HepG2 (cell line): ENCODE measurements around the gene HNRNPH2. TPM values are rescaled to one million over a fixed set of nuclear protein-coding genes. Genes with fewer than 3 reads are reported as not detected.

Source experiments
- CAMTA2 ChIP-seq: sonication (generic); formaldehyde crosslinking; IDR thresholded peaks from 2 replicates; pipeline ENCODE4 v1.4.0; 2020; ENCODE audit warnings: mild to moderate bottlenecking, missing genetic modification reagents, borderline replicate concordance
- CENPBD1 ChIP-seq: sonication (generic); formaldehyde crosslinking; IDR thresholded peaks from 2 replicates; pipeline ENCODE4 v1.8.0; 2022; ENCODE audit warnings: missing genetic modification reagents, low read depth, mild to moderate bottlenecking, borderline replicate concordance
- ELF3 ChIP-seq: IDR thresholded peaks from 2 replicates; pipeline ENCODE4 v1.6.1; 2016; ENCODE audit warnings: missing genetic modification reagents, missing compliant biosample characterization
- ERF ChIP-seq: IDR thresholded peaks from 2 replicates; pipeline ENCODE4 v1.6.1; 2018; ENCODE audit warnings: missing biosample characterization, missing genetic modification reagents
- GATAD1 ChIP-seq: IDR thresholded peaks from 2 replicates; pipeline ENCODE4 v1.6.1; 2016; ENCODE audit warnings: missing genetic modification reagents, missing compliant biosample characterization
- GMEB1 ChIP-seq: sonication (generic); formaldehyde crosslinking; IDR thresholded peaks from 2 replicates; pipeline ENCODE4 v1.5.1; 2020; ENCODE audit warnings: missing genetic modification reagents, mild to moderate bottlenecking, borderline replicate concordance
- HNF1B ChIP-seq: sonication (generic); formaldehyde crosslinking; IDR thresholded peaks from 2 replicates; pipeline ENCODE4 v1.5.1; 2020; ENCODE audit warnings: mild to moderate bottlenecking, moderate library complexity, missing genetic modification reagents
- HOXA7 ChIP-seq: sonication (generic); formaldehyde crosslinking; IDR thresholded peaks from 2 replicates; pipeline ENCODE4 v1.8.1; 2022; ENCODE audit warnings: mild to moderate bottlenecking, missing genetic modification reagents, moderate library complexity
- HOXA9 ChIP-seq: sonication (generic); formaldehyde crosslinking; IDR thresholded peaks from 2 replicates; pipeline ENCODE4 v1.8.1; 2022; ENCODE audit warnings: missing genetic modification reagents, mild to moderate bottlenecking, moderate library complexity, borderline replicate concordance
- MEIS1 ChIP-seq: sonication (generic); formaldehyde crosslinking; IDR thresholded peaks from 2 replicates; pipeline ENCODE4 v1.9.0; 2021; ENCODE audit warnings: mild to moderate bottlenecking, missing genetic modification reagents, moderate library complexity, borderline replicate concordance
- PAWR ChIP-seq: sonication (generic); formaldehyde crosslinking; IDR thresholded peaks from 2 replicates; pipeline ENCODE4 v1.4.0; 2020; ENCODE audit warnings: missing genetic modification reagents, mild to moderate bottlenecking, borderline replicate concordance
- PLSCR1 ChIP-seq: sonication (generic); formaldehyde crosslinking; IDR thresholded peaks from 2 replicates; pipeline ENCODE4 v1.5.0; 2020; ENCODE audit warnings: missing genetic modification reagents, mild to moderate bottlenecking, borderline replicate concordance
- RFX1 ChIP-seq: fragments of 450-650 bp; IDR thresholded peaks from 2 replicates; pipeline ENCODE4 v1.6.1; 2017
- SATB2 ChIP-seq: sonication (generic); formaldehyde crosslinking; IDR thresholded peaks from 2 replicates; pipeline ENCODE4 v1.5.0; 2020; ENCODE audit warnings: missing genetic modification reagents
- SRF ChIP-seq: IDR thresholded peaks from 2 replicates; pipeline ENCODE4 v1.6.1; 2011; ENCODE audit warnings: mild to moderate bottlenecking, low read depth, low read length, moderate library complexity
- TOPORS ChIP-seq: sonication (generic); formaldehyde crosslinking; IDR thresholded peaks from 2 replicates; pipeline ENCODE4 v1.8.0; 2023; ENCODE audit warnings: mild to moderate bottlenecking, missing genetic modification reagents
- ZC3H4 ChIP-seq: sonication (generic); formaldehyde crosslinking; IDR thresholded peaks from 2 replicates; pipeline ENCODE4 v1.4.0; 2020; ENCODE audit warnings: missing genetic modification reagents, borderline replicate concordance
- ZNF17 ChIP-seq: sonication (generic); formaldehyde crosslinking; IDR thresholded peaks from 2 replicates; pipeline ENCODE4 v1.5.0; 2020; ENCODE audit warnings: mild to moderate bottlenecking, missing genetic modification reagents
- ZNF225 ChIP-seq: sonication (generic); formaldehyde crosslinking; IDR thresholded peaks from 2 replicates; pipeline ENCODE4 v1.4.0; 2020; ENCODE audit warnings: mild to moderate bottlenecking, missing genetic modification reagents
- ZNF331 ChIP-seq: sonication (generic); formaldehyde crosslinking; IDR thresholded peaks from 2 replicates; pipeline ENCODE4 v1.4.0; 2020; ENCODE audit warnings: missing genetic modification reagents
- ZNF431 ChIP-seq: sonication (generic); formaldehyde crosslinking; IDR thresholded peaks from 2 replicates; pipeline ENCODE4 v1.9.0; 2022; ENCODE audit warnings: missing genetic modification reagents, low read depth, mild to moderate bottlenecking, borderline replicate concordance
- ZNF570 ChIP-seq: sonication (generic); formaldehyde crosslinking; IDR thresholded peaks from 2 replicates; pipeline ENCODE4 v1.4.0; 2020; ENCODE audit warnings: mild to moderate bottlenecking, missing genetic modification reagents, borderline replicate concordance
- ZNF644 ChIP-seq: IDR thresholded peaks from 2 replicates; pipeline ENCODE4 v1.6.1; 2016; ENCODE audit warnings: low read depth
- ZNF7 ChIP-seq: IDR thresholded peaks from 2 replicates; pipeline ENCODE4 v1.6.1; 2016; ENCODE audit warnings: missing biosample characterization, missing genetic modification reagents
- ZSCAN12 ChIP-seq: sonication (generic); formaldehyde crosslinking; IDR thresholded peaks from 2 replicates; pipeline ENCODE4 v1.9.0; 2021; ENCODE audit warnings: mild to moderate bottlenecking, missing genetic modification reagents
- polyA plus RNA-seq, 8 experiments: library from polyadenylated mRNA; depleted of rRNA in 3 of 8; stranded (reverse) in 7 of 8; unstranded in 1 of 8; fragments of >200 nt; fragmentation: Illumina TruSeq in 4 of 8; extraction: Trizol in 4 of 8; gene quantifications; 2 replicates each; pipeline versions ENCODE4 v1.2.1 to v1.2.3, GENCODE V29; 2011 to 2016; ENCODE audit warnings: low read depth in 4 of 8, missing spikeins in 1 of 8, mixed read lengths in 1 of 8; ENCODE audit not compliant: insufficient read depth in 1 of 8
- total RNA-seq, 5 experiments: library from RNA; depleted of rRNA; stranded (reverse); fragments of >200 nt; fragmentation: Illumina TruSeq; extraction: Trizol; gene quantifications; 2 replicates each; pipeline ENCODE4 v1.2.3, GENCODE V29; 2016; ENCODE audit warnings: low read depth in 1 of 5

The HNRNPH2 gene
- total and polyA plus RNA-seq, 2 of the 13 experiments (the other 11 are each of a cell fraction or from before 2014, with no cell fraction given), result 23.8 to 56.9 TPM

- TF ChIP-seq HOXA9 (CRISPR knock-in tag), result no peak
- no peak for TF ChIP-seq PLSCR1 (CRISPR knock-in tag)
- TF ChIP-seq ZNF644 (CRISPR knock-in tag), result no peak
- TF ChIP-seq ZNF570 (CRISPR knock-in tag), result no peak
- no peak for TF ChIP-seq HNF1B (CRISPR knock-in tag)
- peak; percentile 46 for TF ChIP-seq ELF3
- TF ChIP-seq CENPBD1 (CRISPR knock-in tag), result no peak
- no peak for TF ChIP-seq CAMTA2 (CRISPR knock-in tag)
- no peak for TF ChIP-seq ZNF17 (CRISPR knock-in tag)
- TF ChIP-seq GATAD1 (CRISPR knock-in tag), result peak; percentile 94
- TF ChIP-seq PAWR (CRISPR knock-in tag), result no peak
- TF ChIP-seq GMEB1 (CRISPR knock-in tag), result peak; percentile 88
- no peak for TF ChIP-seq ERF (CRISPR knock-in tag)
- TF ChIP-seq SRF, result no peak
- peak; percentile 78 for TF ChIP-seq RFX1
- peak; percentile 20; the same call in 1 of the 2 replicates for TF ChIP-seq ZNF331 (CRISPR knock-in tag)
- no peak for TF ChIP-seq SATB2
- TF ChIP-seq ZSCAN12 (CRISPR knock-in tag), result no peak
- no peak for TF ChIP-seq ZNF431 (CRISPR knock-in tag)
- no peak for TF ChIP-seq MEIS1 (CRISPR knock-in tag)
- TF ChIP-seq HOXA7 (CRISPR knock-in tag), result no peak
- no peak for TF ChIP-seq ZC3H4 (CRISPR knock-in tag)
- no peak for TF ChIP-seq TOPORS (CRISPR knock-in tag)
- TF ChIP-seq ZNF225, result no peak
- TF ChIP-seq ZNF7, result no peak
Measured at GRCh38 chrX:101407748-101408531, at the start of gene HNRNPH2, which contains the start of gene GLA (continued).
